Jurkat, Clone E6-1 (cell line): Measurements from ENCODE around the gene WFIKKN1.
A peak's percentile ranks its signal among the peaks of the same experiment; 100 is the strongest.

Experiments used
- DNase-seq: peaks from one replicate; pipeline ENCODE4 v3.0.0-alpha.2; 2011; ENCODE audit warnings: low read depth, low spot score
- H3K4me3 ChIP-seq: 2 replicates; pipeline ENCODE4 v1.5.1; 2011; ENCODE audit warnings: mild to moderate bottlenecking, low read length, control low read depth, moderate library complexity

WFIKKN1 gene

DNA sequence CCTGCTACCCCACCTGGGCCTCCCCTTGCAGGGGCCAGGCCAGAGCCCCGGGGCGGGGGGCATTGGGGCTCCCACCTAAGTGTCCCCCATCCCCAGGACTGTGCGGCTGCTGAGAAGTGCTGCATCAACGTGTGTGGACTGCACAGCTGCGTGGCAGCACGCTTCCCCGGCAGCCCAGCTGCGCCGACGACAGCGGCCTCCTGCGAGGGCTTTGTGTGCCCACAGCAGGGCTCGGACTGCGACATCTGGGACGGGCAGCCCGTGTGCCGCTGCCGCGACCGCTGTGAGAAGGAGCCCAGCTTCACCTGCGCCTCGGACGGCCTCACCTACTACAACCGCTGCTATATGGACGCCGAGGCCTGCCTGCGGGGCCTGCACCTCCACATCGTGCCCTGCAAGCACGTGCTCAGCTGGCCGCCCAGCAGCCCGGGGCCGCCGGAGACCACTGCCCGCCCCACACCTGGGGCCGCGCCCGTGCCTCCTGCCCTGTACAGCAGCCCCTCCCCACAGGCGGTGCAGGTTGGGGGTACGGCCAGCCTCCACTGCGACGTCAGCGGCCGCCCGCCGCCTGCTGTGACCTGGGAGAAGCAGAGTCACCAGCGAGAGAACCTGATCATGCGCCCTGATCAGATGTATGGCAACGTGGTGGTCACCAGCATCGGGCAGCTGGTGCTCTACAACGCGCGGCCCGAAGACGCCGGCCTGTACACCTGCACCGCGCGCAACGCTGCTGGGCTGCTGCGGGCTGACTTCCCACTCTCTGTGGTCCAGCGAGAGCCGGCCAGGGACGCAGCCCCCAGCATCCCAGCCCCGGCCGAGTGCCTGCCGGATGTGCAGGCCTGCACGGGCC, 1.9 kb downstream of the WFIKKN1 start:
- H3K4me3 ChIP-seq: no peak overlapping the region
- DNase-seq: no peak

- H3K4me3 ChIP-seq: no peak overlapping the region
- DNase-seq: no peak
Measured at GRCh38 chr16:633336-634050, 2.7 kb downstream of the WFIKKN1 start.

GRCh38 chr16:634051-634670, 3.4 kb downstream of the WFIKKN1 start:
- DNase-seq: no peak
- no peak overlapping the region for H3K4me3 ChIP-seq

DNA sequence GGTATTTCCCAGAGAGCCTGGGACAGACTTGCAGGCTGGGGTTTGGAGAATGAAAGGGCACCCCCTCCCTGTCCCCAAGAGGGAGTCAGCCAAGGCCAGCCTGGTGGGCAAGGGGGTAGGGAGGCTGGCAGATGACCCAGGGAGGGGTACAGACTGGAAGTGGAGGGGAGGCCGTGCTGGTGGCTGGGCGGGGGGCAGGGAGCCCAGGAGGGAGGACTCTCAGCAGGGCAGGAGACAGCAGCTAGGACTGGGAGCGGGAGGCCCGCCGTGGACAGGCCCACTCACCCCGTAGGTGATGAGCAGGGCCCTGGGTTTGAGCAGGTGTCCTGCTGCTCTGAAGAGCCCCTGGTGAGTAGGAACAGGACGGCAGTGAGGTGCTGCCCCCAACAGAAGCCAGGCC, 4.2 kb downstream of the WFIKKN1 start:
- peak overlapping the region; percentile 78 for H3K4me3 ChIP-seq
- no peak for DNase-seq

- peak overlapping the region; percentile 78 for H3K4me3 ChIP-seq
- DNase-seq: no peak
Measured at GRCh38 chr16:635573-636205, 4.9 kb downstream of the WFIKKN1 start.

DNA sequence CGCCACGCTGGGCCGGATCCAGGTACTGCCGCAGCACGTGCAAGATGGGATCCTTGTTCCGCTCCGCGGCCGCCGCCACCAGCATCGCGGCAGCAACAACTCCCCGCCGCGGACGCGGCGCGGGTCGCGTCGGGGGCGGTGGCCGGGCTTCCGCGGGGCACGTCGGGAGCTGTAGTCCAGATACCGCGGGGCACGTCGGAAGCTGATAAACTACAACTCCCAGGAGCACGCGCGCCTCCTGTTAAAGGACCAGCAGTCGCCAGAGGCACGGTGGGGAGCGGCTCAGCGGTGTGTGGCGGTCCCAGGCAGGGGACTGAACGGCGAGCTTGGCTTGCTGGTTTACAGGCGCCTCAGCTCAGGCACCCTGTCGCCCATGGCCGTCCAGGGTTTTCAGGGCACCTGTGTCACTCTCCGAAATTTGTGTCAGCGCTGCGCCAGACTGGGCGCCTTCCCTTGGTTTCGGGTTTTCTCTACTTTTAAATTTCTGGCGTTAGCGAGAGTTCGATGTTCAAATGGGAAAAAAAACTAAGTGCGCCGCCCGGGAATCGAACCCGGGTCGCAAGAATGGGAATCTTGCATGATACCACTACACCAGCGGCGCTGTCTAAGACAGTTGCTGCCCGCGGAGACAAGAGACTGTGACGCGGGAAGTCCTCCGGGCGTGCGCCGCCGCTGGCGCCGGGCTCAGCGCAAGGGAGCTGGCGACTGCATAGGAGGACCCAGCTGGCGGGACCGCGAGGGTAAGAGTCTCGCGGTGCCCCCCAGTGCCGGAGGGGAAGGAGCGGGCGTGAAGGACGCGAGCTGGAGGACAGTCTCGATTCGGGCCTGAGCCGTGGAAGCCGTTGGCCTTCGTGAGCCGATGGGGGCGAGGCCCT, 5.7 kb downstream of the WFIKKN1 start, which contains the start of gene METTL26:
TSS of gene METTL26 (minus strand) at position 100 of the 875 bp plus-strand sequence. CDS start at position 85, 15 bp downstream.
- peak; percentile 92 for DNase-seq
- peak within 1 kb of the TSS; percentile 78 for H3K4me3 ChIP-seq

- peak overlapping the region; percentile 78 for H3K4me3 ChIP-seq
- peak; percentile 71 for DNase-seq
Measured at GRCh38 chr16:637081-638018, 6.6 kb downstream of the WFIKKN1 start.

DNA sequence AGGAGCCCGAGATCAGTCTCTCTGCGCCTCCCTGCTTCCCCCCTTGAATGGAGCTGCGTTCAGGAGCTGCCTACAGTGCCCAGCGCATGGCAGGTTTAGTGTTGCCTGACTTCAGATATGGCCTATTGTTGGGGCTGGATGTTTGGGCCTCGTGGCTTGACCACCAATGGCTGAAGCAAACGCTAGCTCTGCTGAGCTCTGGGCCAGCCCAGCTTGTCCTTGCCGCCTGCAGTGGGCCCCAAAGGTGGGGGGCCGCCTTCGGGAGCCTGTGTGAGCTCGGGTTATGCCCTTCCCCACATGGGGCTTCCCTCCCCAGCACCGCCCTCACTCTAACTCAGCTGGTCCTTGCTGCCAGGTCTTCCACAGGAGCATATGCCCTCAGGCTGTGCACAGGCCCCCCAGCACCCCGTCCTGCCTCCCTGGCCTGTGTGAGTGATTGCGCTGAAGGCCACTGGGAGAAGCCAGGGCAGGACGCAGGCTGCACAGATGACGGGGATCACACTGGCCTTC, 7.3 kb downstream of the WFIKKN1 start:
- no peak overlapping the region for H3K4me3 ChIP-seq
- DNase-seq: no peak

DNA sequence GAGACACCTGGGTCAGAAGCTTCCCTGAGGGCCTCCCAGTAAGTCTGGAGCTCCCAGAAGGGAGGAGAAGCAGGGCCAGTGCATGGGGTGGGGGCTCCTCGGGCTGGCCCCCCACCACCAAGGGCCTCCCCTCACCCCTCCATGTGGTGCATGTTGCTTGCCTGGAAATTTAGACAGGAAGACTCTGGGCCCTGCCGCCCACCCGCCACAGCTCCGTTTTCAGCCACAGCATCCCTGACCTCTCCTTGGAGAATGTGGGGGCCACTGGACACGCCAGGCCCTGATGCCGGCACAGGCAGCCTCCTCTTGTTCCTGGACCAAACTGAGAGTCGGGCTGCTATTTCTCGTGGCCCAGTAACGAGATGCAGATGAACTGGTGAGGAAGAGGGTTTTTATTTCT, 8.1 kb downstream of the WFIKKN1 start:
- DNase-seq: no peak
- H3K4me3 ChIP-seq: no peak overlapping the region

GRCh38 chr16:640614-641013, 9.8 kb downstream of the WFIKKN1 start:
- DNase-seq: no peak
- H3K4me3 ChIP-seq: no peak overlapping the region

GRCh38 chr16:641326-642188, 10.8 kb downstream of the WFIKKN1 start, which contains the start of gene MCRIP2:
TSS of gene MCRIP2 (plus strand) at chr16:641828. CDS start at chr16:641992, 164 bp downstream.
- DNase-seq: peak; percentile 52
- peak within 1 kb of the TSS; percentile 62 for H3K4me3 ChIP-seq

GRCh38 chr16:642189-643049, 11.6 kb downstream of the WFIKKN1 start:
- H3K4me3 ChIP-seq: peak overlapping the region; percentile 62
- DNase-seq: no peak

DNA sequence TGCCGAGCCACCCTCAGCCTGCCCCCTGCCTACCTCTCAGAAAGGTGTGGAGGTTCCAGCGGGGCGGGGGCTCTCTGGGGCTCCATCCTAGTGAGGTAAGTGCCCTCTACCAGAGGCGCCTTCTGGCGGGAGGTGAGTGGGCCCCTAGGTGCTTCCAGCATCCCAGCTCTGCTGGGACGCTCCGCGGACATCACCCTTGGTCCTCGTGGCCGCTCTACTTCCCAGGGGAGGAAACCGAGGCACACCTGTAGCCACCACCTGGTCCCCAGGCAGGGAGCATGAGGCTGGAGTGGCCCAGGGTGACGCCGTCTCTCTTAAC, 12.2 kb downstream of the WFIKKN1 start:
- no peak for DNase-seq
- peak overlapping the region; percentile 62 for H3K4me3 ChIP-seq

GRCh38 chr16:644556-644955, 13.8 kb downstream of the WFIKKN1 start:
- no peak for DNase-seq
- no peak overlapping the region for H3K4me3 ChIP-seq

DNA sequence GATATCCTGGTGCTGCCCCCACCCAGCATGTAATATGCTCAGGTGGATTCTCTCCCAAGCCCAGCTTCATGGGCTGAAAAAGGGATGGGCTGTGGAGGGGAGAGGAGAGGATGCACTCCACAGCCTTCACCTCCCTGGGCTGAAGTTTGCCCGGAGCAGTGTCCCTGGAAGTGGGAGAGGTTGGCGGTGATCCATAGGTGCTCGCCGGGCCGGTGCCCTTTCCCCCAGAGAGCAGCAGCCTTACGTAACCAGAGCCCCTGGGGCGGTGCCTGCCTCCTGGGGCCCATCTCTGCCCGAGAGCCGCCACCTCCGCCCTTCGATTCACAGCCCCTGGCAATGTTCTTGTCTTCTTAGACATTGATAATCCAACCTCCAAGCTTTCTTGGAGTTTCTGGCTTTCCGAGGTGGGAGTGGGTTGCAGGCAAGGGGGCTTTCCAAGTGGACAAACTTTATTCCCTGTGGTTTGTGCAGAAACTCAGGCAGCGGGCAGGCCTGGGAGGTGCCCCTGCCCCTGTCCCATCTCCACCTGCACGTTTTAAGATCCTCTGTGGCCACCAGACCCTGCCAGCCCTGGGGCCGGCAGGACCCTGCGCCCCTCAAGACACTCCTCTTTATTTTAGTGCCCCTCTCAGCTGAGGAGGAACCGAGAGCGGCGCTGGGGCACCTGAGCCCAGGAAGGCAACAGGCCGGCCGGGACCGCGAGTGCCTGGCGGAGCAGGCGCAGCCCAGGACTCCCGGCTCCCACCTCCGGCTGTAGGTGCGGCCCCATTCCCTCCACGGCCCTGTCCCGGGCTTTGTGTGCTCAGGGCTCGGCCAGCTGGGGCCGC, 15.3 kb downstream of the WFIKKN1 start:
- DNase-seq: no peak
- no peak overlapping the region for H3K4me3 ChIP-seq
